Peyer's patch (tissue), 4 donors: ENCODE measurements around the gene DOCK1.

Source experiments
- CTCF ChIP-seq, 6 experiments: fragments of 450-650 bp in 4 of 6; fragments of 200-600 bp in 2 of 6; sonication (generic) in 1 of 6; IDR thresholded peaks; one replicate each; pipeline ENCODE4 v1.5.1; 2017 to 2019; ENCODE audit warnings: antibody characterized with exemption in 6 of 6, mild to moderate bottlenecking in 3 of 6, moderate library complexity in 1 of 6
- POLR2A ChIP-seq, 2 donors: fragments of 450-650 bp; IDR thresholded peaks; one replicate each; pipeline ENCODE4 v1.5.1; 2017; ENCODE audit warnings: antibody characterized with exemption in 2 of 2, mild to moderate bottlenecking in 2 of 2, moderate library complexity in 2 of 2

- TF ChIP-seq CTCF (IDR thresholded peaks at IDR 0.05) (no peak), POLR2A (IDR thresholded peaks at IDR 0.05) (no peak)
Measured at GRCh38 chr10:127151541-127151940, 246.3 kb downstream of the DOCK1 start.
